LNCAP (cell line): ENCODE data around the gene RGP1.

Experiments
- TF ChIP-seq, protein P1 (sequence below): fragments of 450-650 bp; IDR thresholded peaks from 2 replicates; pipeline ENCODE4 v1.5.1; 2017; ENCODE audit warnings: mild to moderate bottlenecking

RGP1 gene

DNA sequence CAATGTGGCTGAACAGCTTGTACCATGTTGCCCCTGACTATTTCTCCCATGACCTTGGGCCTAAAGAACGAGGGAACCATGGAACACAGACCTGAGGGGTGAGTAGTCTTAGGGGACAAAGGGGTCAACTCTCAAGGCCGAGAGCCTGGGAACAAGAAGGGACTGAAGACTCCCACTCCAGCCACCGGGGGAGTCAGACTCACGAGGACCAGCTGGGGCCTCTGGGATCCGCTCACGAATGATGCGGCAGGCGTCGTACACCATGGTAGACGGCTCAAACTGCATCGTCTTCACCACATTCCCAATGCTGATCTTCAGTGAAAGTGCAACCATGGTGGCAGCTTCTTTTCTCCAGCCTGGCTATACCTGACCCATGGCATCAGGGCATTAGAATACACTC lies 23.7 kb upstream of the RGP1 start:
- TF ChIP-seq, protein P1, sequence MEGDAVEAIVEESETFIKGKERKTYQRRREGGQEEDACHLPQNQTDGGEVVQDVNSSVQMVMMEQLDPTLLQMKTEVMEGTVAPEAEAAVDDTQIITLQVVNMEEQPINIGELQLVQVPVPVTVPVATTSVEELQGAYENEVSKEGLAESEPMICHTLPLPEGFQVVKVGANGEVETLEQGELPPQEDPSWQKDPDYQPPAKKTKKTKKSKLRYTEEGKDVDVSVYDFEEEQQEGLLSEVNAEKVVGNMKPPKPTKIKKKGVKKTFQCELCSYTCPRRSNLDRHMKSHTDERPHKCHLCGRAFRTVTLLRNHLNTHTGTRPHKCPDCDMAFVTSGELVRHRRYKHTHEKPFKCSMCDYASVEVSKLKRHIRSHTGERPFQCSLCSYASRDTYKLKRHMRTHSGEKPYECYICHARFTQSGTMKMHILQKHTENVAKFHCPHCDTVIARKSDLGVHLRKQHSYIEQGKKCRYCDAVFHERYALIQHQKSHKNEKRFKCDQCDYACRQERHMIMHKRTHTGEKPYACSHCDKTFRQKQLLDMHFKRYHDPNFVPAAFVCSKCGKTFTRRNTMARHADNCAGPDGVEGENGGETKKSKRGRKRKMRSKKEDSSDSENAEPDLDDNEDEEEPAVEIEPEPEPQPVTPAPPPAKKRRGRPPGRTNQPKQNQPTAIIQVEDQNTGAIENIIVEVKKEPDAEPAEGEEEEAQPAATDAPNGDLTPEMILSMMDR, result no peak

DNA sequence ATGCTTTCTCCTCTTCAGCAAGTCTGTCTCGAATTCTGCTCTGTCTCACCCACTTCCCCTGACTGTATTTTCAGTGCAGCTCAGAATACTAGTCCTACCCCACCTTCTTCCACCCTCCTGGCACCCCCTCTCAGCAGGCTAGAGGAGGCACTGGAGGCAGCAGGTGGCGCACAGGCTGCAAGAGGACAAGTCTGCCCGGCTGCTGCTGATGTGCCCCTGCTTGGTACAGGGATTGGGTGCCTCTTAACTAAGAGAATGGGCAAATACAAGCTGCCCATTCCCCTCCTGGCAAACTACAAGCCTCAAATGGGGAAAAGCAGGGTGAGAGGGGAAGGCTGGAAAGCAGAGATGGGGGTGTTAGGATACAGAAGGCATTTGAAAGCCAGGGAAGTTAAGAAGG lies 22.2 kb upstream of the RGP1 start:
- TF ChIP-seq, protein P1, result no peak

DNA sequence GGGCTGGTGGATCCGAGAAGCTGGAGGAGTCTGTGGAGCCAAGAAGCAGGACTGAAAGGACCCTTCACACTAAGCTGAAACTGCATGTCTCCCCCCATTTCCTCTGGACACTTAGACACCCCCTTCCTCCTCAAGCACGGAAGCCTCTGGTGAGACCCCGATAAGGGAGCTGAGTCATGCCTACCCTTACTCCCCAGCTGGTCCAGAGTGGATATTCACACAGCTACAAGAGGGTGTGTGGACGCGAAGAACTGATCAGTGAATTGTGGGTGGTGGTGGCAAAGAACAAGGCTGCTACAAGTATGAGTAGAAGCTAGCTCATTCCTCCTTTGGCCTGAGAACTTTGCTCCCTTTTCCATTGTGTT lies 21.4 kb upstream of the RGP1 start:
- TF ChIP-seq, protein P1, result no peak

DNA sequence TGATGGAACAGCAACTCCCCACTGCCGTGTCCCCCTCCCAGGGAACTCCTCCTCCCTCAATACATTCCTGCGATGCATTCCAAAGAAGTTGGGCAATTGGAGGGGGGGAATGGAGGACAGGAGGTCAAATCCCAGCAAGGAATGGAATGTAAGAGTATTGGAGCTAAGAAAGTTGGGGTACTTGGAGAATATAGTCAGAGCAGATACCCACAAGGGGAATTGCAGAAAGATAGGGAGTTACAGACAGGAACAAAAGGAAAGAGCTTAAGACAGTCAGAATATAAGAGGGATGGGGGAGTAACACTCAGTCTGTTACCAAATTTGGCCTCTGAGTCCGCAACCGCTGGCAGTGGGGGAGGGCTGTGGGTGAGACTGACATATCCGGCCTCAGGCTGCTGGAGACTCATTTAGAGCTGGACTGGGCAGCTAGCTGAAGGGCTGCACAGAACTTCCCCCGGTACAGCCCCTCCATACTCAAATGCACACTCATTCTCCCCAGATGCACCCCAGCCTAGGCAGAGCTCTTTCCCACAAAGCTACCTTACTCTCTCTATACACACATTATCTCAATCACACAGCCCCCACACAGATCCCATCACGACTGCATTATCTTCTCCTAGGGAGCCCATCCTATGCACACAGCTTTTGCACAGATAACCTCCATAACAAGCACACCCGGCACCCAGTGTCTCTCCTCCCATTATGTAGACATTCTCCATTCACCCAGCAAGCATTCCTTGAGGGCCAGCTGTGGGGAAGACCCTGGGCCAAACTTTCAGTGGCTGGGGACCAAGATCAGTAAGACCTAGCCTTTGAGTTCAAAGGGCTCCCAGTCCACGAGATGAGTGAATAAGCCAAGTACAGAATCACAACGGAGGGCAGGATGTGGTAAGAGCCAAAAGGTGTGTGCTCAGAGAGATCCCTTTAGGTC lies 20.8 kb upstream of the RGP1 start:
- TF ChIP-seq, protein P1, result no peak

DNA sequence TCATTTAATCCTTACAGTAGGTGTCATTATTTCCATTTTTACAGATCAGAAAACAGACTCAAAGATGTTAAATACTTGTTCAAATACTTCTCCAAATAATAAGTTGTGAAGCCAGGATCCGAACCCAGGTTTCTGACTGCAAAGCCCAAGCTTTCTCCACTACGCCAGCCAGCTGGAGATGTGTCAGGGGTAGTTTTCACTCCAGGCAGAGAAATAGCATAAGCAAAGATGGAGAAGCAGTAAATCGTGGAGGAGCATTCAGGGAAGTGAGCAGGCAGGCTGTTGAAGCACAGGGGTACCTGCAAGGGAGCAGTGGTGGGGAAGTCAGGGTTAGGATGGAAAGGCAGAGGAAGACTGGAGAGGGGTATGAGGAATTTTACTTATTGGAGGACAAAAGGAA lies 20.0 kb upstream of the RGP1 start:
- TF ChIP-seq, protein P1, result no peak

DNA sequence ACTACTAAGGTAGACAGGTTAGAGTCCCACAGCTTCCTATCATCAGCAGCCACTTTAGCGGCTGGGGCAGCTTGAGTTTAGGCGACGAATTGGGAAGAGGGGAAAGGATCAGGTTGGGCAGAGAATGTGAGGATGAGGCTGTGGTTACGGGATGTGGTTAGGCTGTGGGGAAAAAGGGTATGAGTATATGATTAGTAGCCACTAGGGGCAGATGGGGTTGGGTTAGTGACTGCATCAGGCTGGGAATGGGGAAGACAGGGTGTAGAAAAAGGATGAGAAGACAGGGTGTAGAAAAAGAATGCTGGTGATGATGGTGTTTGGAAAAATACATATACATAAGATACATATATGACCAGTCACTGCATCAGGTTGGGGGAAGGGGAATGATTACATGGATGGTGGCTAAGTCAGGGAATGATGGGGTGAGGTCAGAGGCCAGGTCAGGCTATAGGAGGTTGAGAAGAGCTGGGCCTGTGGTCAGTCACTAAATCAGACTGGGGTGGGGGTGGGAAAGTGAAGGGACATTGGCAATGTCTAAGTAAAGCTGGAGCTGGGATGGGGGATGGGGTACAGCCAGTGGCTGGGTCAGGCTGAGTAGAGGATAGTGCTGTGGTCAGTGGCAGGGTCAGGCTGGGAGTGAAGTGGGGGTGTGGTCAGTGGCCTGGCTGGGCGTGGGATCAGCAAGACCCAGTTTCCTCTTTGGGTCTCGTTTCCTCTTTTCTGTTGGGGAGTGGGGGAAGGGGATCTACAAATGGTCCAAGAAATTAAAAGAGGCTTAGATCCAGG lies 19.2 kb upstream of the RGP1 start:
- TF ChIP-seq, protein P1, result peak; percentile 47; the same call in 1 of the 2 replicates

DNA sequence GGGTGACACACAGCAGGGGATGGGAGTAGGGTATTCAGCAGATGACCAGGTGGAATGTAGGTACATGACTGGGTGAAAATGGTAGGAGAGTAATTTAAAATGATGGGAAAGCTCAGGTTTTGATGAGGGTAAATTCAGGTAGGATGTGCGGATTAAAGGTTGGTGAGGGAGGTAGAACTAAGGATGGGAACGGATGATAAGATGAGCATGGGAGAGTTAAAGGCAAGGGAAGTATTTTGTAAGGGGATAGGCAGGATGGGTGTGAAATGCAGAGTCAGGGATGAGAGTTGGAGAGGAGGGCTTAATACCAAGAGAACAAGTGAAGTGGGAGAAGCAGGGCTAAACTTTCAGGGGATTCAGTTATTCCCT lies 18.6 kb upstream of the RGP1 start:
- TF ChIP-seq, protein P1, result no peak
